ENCODE data around the gene NKD2.

GRCh38 chr5:1015507-1015906 is 6.9 kb downstream of the NKD2 start:
- TF ChIP-seq BACH1 (tag; IDR thresholded peaks at IDR 0.05) (no peak), POLR2AphosphoS2 (IDR thresholded peaks at IDR 0.05; ENCODE audit: low read length) (no peak), ARNT (IDR thresholded peaks at IDR 0.05) (no peak), HIVEP1 (CRISPR knock-in tag; IDR thresholded peaks at IDR 0.05) (no peak), GABPB2 (CRISPR knock-in tag; conservative IDR thresholded peaks at IDR 0.05) (no peak), CTCF (IDR thresholded peaks at IDR 0.05 in 2 of 3, conservative IDR thresholded peaks at IDR 0.05 in 1 of 3; ENCODE audit: insufficient read depth in 2 of 3, low read depth in 1 of 3, low read length in 3 of 3) (no peak), SMAD3 (CRISPR knock-in tag; conservative IDR thresholded peaks at IDR 0.05) (no peak), ZNF407 (IDR thresholded peaks at IDR 0.05; ENCODE audit: low read depth) (no peak), ZBTB33 (CRISPR knock-in tag; IDR thresholded peaks at IDR 0.05) (no peak), CAMTA2 (CRISPR knock-in tag; conservative IDR thresholded peaks at IDR 0.05) (no peak), ZNF561 (CRISPR knock-in tag; conservative IDR thresholded peaks at IDR 0.05) (no peak)

Measured in K562 (cell line).